Ishikawa (cell line): ENCODE results near the gene L2HGDH.

Experiments
- CEBPB ChIP-seq: IDR thresholded peaks from 2 replicates; pipeline ENCODE4 v1.6.1; 2012
- CREB1 ChIP-seq: IDR thresholded peaks from 2 replicates; pipeline ENCODE4 v1.6.1; 2012; ENCODE audit warnings: low read depth
- EGR1 ChIP-seq: IDR thresholded peaks from 2 replicates; pipeline ENCODE4 v1.6.1; 2012
- EP300 ChIP-seq: IDR thresholded peaks from 2 replicates; pipeline ENCODE4 v1.6.1; 2012; ENCODE audit warnings: borderline replicate concordance
- FOXM1 ChIP-seq: IDR thresholded peaks from 2 replicates; pipeline ENCODE4 v1.6.1; 2012; ENCODE audit warnings: low read depth, borderline replicate concordance
- NFIC ChIP-seq: IDR thresholded peaks from 2 replicates; pipeline ENCODE4 v1.6.1; 2012
- RAD21 ChIP-seq: IDR thresholded peaks from 2 replicates; pipeline ENCODE4 v1.6.1; 2012; ENCODE audit warnings: low read depth
- TAF1 ChIP-seq: IDR thresholded peaks from 2 replicates; pipeline ENCODE4 v1.6.1; 2012; ENCODE audit warnings: low read depth, mild to moderate bottlenecking
- TCF12 ChIP-seq: IDR thresholded peaks from 2 replicates; pipeline ENCODE4 v1.6.1; 2012; ENCODE audit warnings: low read depth
- TEAD4 ChIP-seq: IDR thresholded peaks from 2 replicates; pipeline ENCODE4 v1.6.1; 2012
- YY1 ChIP-seq: IDR thresholded peaks from 2 replicates; pipeline ENCODE4 v1.6.1; 2012; ENCODE audit warnings: low read depth
- ZBTB7A ChIP-seq: IDR thresholded peaks from 2 replicates; pipeline ENCODE4 v1.6.1; 2012; ENCODE audit warnings: low read depth
- TF ChIP-seq, protein P1 (sequence below): IDR thresholded peaks from 2 replicates; pipeline ENCODE4 v1.6.1; 2012; ENCODE audit warnings: low read depth, mild to moderate bottlenecking
- TF ChIP-seq, protein P2 (sequence below): IDR thresholded peaks from 2 replicates; pipeline ENCODE4 v1.6.1; 2012
- TF ChIP-seq, protein P3 (sequence below): IDR thresholded peaks from 2 replicates; pipeline ENCODE4 v1.6.1; 2012

The L2HGDH gene

DNA sequence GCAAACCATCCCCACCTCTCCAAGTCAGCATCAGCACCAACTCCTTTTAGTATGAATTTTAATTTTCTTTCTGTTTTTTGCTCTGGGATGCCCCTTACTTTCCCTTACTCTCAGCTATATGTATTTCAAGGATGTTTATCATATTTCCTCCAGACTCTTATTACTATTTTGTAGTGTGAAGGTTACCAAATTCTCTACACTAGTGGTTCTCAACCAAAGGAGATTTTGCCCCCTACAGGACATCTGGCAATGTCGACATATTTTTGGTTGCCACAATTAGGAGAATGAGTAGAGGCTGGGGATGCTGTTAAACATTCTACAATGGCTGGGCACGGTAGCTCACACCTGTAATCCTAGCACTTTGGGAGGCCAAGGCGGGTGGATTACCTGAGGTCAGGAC is 51.5 kb downstream of the L2HGDH start:
- TF ChIP-seq TAF1 (no peak), RAD21 (peak; percentile 43), CREB1 (no peak)

DNA sequence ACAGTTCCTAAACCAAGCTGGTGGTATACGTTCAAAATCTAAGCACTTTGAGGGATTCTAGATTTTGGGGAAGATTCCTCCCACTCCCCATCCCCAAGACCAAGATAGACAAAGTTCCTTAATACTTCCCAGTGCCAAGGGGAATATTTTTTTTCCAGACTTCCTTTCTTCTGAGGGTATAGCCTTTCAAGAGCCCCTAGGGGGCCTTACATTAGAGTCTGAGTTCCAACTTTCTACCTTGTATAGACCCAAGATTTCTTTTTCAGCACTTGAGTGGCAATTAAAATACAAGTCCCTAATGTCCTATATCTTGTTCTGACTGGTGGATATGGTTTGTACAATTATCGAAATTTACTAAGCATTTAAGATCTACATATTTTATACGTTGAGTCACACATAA is 52.0 kb downstream of the L2HGDH start:
- TF ChIP-seq EP300 = no peak
- TF ChIP-seq, protein P1, sequence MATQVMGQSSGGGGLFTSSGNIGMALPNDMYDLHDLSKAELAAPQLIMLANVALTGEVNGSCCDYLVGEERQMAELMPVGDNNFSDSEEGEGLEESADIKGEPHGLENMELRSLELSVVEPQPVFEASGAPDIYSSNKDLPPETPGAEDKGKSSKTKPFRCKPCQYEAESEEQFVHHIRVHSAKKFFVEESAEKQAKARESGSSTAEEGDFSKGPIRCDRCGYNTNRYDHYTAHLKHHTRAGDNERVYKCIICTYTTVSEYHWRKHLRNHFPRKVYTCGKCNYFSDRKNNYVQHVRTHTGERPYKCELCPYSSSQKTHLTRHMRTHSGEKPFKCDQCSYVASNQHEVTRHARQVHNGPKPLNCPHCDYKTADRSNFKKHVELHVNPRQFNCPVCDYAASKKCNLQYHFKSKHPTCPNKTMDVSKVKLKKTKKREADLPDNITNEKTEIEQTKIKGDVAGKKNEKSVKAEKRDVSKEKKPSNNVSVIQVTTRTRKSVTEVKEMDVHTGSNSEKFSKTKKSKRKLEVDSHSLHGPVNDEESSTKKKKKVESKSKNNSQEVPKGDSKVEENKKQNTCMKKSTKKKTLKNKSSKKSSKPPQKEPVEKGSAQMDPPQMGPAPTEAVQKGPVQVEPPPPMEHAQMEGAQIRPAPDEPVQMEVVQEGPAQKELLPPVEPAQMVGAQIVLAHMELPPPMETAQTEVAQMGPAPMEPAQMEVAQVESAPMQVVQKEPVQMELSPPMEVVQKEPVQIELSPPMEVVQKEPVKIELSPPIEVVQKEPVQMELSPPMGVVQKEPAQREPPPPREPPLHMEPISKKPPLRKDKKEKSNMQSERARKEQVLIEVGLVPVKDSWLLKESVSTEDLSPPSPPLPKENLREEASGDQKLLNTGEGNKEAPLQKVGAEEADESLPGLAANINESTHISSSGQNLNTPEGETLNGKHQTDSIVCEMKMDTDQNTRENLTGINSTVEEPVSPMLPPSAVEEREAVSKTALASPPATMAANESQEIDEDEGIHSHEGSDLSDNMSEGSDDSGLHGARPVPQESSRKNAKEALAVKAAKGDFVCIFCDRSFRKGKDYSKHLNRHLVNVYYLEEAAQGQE = no peak
- no peak for TF ChIP-seq RAD21
- TF ChIP-seq, protein P2, sequence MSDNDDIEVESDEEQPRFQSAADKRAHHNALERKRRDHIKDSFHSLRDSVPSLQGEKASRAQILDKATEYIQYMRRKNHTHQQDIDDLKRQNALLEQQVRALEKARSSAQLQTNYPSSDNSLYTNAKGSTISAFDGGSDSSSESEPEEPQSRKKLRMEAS = no peak
- TF ChIP-seq TEAD4 = no peak

DNA sequence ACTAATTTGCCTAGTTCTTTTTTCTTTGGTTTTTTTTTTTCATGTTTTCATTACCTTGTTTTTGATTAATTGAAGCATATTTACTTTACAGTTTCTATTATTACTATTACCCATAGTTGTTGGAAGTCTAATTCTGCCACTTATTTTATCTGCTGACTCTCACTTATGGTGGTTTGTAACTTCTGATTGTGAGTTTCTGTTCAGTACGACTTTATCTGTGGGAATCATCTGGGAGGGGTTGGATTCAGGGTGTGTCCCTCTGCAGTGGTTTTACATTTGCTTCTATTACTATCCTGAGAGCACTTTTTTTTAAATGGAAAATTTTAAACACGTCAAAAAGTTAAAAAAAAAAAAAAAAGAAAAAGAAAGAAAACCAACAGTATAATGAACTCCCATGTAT is 54.3 kb downstream of the L2HGDH start:
- no peak for TF ChIP-seq TEAD4
- TF ChIP-seq TAF1 = no peak
- TF ChIP-seq YY1 = no peak
- no peak for TF ChIP-seq CREB1
- no peak for TF ChIP-seq FOXM1
- no peak for TF ChIP-seq CEBPB
- TF ChIP-seq EGR1 = no peak
- TF ChIP-seq, protein P2 = no peak
- no peak for TF ChIP-seq NFIC
- TF ChIP-seq RAD21 = no peak
- TF ChIP-seq, protein P1 = no peak
- TF ChIP-seq TCF12 = no peak
- no peak for TF ChIP-seq ZBTB7A
- TF ChIP-seq EP300 = no peak
- TF ChIP-seq, protein P3, sequence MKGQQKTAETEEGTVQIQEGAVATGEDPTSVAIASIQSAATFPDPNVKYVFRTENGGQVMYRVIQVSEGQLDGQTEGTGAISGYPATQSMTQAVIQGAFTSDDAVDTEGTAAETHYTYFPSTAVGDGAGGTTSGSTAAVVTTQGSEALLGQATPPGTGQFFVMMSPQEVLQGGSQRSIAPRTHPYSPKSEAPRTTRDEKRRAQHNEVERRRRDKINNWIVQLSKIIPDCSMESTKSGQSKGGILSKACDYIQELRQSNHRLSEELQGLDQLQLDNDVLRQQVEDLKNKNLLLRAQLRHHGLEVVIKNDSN = no peak

DNA sequence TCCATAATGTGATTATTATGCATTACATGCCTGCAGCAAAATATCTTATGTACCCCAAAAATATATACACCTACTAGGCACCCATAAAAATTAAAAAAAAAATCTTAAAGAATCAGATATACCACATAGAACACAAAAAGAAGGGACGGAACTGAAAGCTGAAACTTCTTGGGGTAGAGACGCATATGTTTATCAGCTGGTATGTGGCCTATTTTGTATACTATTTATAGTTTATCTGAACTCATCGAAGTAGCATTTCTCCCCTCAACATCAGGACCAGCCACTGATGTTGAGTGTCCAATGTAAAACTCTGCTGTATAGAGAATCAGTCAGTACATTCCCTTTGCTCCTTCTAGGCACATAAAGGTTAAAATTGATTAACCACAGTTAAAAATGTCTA is 57.8 kb downstream of the L2HGDH start:
- no peak for TF ChIP-seq ZBTB7A
- TF ChIP-seq, protein P3 = no peak
- TF ChIP-seq EP300 = no peak
- no peak for TF ChIP-seq RAD21
- no peak for TF ChIP-seq TEAD4
- TF ChIP-seq CREB1 = no peak
- no peak for TF ChIP-seq YY1
- TF ChIP-seq NFIC = no peak
- no peak for TF ChIP-seq EGR1
- TF ChIP-seq TAF1 = no peak
- TF ChIP-seq FOXM1 = no peak
- no peak for TF ChIP-seq CEBPB
- TF ChIP-seq TCF12 = no peak
- TF ChIP-seq, protein P2 = no peak
- TF ChIP-seq, protein P1 = no peak

DNA sequence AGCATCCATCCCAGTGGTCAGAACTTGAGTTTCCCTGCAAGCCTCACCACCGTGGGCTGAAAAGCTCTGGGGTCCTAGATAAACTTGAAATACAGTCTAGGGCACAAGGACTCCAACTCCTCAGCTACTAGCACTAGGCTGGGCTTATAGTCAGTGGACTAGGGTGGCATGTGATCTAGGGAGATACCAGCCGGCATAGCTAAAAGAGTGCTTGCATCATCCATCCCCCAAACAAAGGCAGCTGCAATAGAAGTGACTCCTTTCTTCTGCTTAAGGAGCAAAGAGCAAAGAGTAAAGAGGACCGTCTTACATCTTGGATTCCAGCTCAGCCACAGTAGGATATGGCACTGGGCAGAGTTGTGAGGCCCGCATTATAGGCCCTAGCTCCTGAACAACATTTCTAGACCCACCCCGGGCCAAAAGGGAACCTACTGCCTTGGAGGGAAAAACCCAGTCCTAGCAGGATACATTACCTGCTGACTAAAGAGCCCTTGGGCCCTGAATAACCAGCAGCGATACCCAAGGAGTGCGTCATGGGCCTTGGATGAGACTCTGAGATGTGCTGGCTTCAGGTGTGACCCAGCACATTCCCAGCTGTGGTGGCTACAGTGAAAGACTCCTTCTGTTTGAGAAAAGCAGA is 62.8 kb downstream of the L2HGDH start:
- TF ChIP-seq ZBTB7A (no peak), TEAD4 (no peak)
